ENCODE measurements around the gene SLC22A4.

DNA sequence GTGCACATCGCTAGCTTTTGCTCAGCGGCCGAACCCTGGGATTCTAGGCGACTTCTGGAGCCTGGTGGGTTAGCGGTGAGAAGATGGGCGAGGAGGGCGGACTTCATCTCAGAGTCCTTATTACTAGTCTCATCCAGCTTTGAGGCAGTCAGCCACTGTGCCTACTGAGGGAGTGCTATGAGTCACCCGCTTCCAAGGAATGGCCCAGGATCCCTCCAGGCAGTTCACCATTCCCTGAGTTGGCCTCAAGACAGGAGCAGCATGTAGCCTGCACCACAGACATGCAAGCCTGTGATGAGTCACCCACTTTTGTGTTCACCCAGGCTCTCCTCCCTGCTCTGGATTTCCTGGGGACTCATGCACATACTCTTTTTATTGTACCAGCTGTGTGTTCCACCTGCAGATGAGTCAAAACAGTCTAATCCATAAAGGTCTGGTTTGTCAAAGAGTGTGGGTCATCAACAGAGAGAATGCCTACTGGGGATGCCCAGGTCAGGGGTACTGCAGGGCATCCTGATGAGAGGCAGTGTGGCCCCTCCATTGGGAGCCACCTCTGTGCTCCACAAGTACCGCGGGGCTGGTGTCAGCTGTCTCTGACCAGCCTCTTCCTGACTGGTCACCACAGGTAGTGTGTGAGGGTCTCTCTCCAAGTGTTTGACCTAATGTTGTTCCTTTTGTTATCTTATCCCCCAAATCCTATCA lies 95.5 kb downstream of the SLC22A4 start:
- TF ChIP-seq CTCF (IDR thresholded peaks at IDR 0.05; ENCODE audit: poor library complexity, severe bottlenecking), result no peak
- no peak for TF ChIP-seq RAD21 (conservative IDR thresholded peaks at IDR 0.05)
- no peak for TF ChIP-seq TAF1 (IDR thresholded peaks at IDR 0.05; ENCODE audit: low read depth)
- TF ChIP-seq EZH2 (IDR thresholded peaks at IDR 0.05; ENCODE audit: borderline replicate concordance, insufficient read depth, low read length, poor library complexity, severe bottlenecking), result no peak
- no peak for TF ChIP-seq POLR2AphosphoS5 (IDR thresholded peaks at IDR 0.05)
